ENCODE measurements around the gene CD59.

- peak in 2 of 5 experiments; percentile 11 to 16 for TF ChIP-seq CTCF (IDR thresholded peaks at IDR 0.05 in 4 of 5, conservative IDR thresholded peaks at IDR 0.05 in 1 of 5)
- no peak for TF ChIP-seq POLR2A (IDR thresholded peaks at IDR 0.05)
Observed at GRCh38 chr11:33735271-33736147, 714 bp downstream of the CD59 start.
